RWPE1 (cell line): ENCODE results near the gene IGLON5.

Experiments
- CTCF ChIA-PET: fragments of 350-600 bp; sonication (Branson Sonifier 250); formaldehyde crosslinking; extraction: SDS; loops from one replicate; lab custom pipeline; 2021; lab: Yijun Ruan, JAX
- POLR2A ChIA-PET: fragments of 400-600 bp; formaldehyde crosslinking; extraction: SDS; loops from one replicate; lab custom pipeline; 2020; ENCODE audit warnings: antibody characterized with exemption; ENCODE audit not compliant: low non-redundant PET; lab: Yijun Ruan, JAX
- DNase-seq: peaks from one replicate; pipeline ENCODE4 v3.0.0; 2012; ENCODE audit warnings: low spot score
- H3K27ac ChIP-seq: fragments of 450-650 bp; 2 replicates; pipeline ENCODE4 v1.5.1; 2017
- CTCF ChIP-seq: fragments of 450-650 bp; conservative IDR thresholded peaks from 2 replicates; pipeline ENCODE4 v1.5.1; 2017; ENCODE audit warnings: low read depth, mild to moderate bottlenecking

The IGLON5 gene

GRCh38 chr19:51347209-51347928 is 35.9 kb downstream of the IGLON5 start:
- ChIA-PET POLR2A (no interaction called here), CTCF (no interaction called here)
- H3K27ac ChIP-seq: no peak overlapping the region
- TF ChIP-seq CTCF: no peak
- DNase-seq: no peak

GRCh38 chr19:51351266-51351990 is 40.0 kb downstream of the IGLON5 start:
- H3K27ac ChIP-seq: peak overlapping the region; percentile 81
- ChIA-PET CTCF (interaction anchor here (0.8 kb wide), 1 partner anchor 70 kb away, joined by 3 read pairs; no protein-coding TSS in a partner anchor), POLR2A (no interaction called here)
- no peak for DNase-seq
- TF ChIP-seq CTCF: no peak

GRCh38 chr19:51352783-51353360 is 41.4 kb downstream of the IGLON5 start:
- ChIA-PET POLR2A (no interaction called here), CTCF (no interaction called here)
- H3K27ac ChIP-seq: peak overlapping the region; percentile 81
- no peak for TF ChIP-seq CTCF
- no peak for DNase-seq

GRCh38 chr19:51354103-51354741 is 42.8 kb downstream of the IGLON5 start:
- ChIA-PET CTCF (no interaction called here), POLR2A (no interaction called here)
- no peak overlapping the region for H3K27ac ChIP-seq
- no peak for TF ChIP-seq CTCF
- no peak for DNase-seq

GRCh38 chr19:51354742-51355148 is 43.3 kb downstream of the IGLON5 start:
- no peak for DNase-seq
- TF ChIP-seq CTCF: no peak
- ChIA-PET CTCF (no interaction called here), POLR2A (no interaction called here)
- no peak overlapping the region for H3K27ac ChIP-seq

GRCh38 chr19:51356159-51356801 is 44.8 kb downstream of the IGLON5 start:
- H3K27ac ChIP-seq: no peak overlapping the region
- ChIA-PET CTCF (interaction anchor here (0.6 to 0.7 kb wide), 3 partner anchors 54 to 1638 kb away, joined by 3 to 5 read pairs (median 3); no protein-coding TSS in a partner anchor), POLR2A (no interaction called here)
- DNase-seq: no peak
- no peak for TF ChIP-seq CTCF
